Measurements from ENCODE around the gene APELA. TPM values are rescaled to one million over a fixed set of nuclear protein-coding genes. Genes with fewer than 3 reads are reported as not detected.
"Not testable (repeated sequence)": the region's sequence is repeated elsewhere in the genome, so short reads cannot be mapped to it uniquely, and the experiment has no call there.

APELA gene
- total RNA-seq, 1 experiment from 2014 or later = not detected

DNA sequence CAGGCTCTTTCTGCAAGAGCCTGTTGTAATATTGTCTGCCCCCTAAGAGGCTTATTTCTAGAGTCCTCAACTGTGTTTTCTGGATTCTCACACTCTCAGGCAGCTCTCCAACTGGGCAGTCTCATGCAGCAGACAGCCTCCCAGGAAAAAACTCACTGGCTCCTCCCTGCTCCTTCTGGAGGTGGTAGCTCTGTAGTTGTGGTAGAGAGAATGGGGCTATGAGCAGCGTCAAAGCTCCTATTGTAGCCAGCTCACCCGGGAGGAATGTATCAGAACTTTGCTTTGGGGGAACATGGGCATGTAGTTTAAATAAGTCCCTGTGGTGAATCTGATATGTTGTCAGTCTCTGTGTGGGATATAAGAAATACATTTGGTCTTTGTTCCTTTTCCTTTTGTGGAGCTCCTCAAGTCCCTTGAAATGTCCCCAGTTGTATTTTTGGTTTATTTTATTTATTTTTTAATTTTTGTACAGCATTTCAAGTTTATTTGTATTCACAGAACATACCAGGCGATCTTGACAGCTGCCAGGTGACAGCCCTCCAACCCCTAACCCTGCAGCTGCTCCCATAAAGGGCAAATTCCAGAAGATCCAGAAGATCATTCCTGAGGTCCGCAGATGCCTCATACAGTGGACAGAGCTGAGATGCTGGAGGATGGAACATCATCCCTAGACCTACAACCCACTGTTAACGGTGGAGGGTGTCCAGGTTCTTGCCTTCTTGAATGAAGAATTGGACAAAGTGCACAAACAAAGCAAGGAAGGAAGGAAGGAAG lies 54.8 kb downstream of the APELA start:
- no TSS peak for BruUV-seq (replicated peaks)
- CTCF ChIA-PET = no interaction called here
- Mint-ChIP-seq H3K4me3 (ENCODE audit: low read depth, unreplicated experiment) (no peak overlapping the region), H3K27ac (ENCODE audit: unreplicated experiment) (no peak overlapping the region), H3K36me3 (ENCODE audit: insufficient read depth, unreplicated experiment) (no peaks in the 10 kb centered on the region), H3K27me3 (ENCODE audit: unreplicated experiment) (no peaks in the 10 kb centered on the region), H3K9me3 (ENCODE audit: low read depth, unreplicated experiment) (no peaks in the 10 kb centered on the region), H3K4me1 (ENCODE audit: low read depth, unreplicated experiment) (no peaks in the 10 kb centered on the region)
- intact Hi-C loops (cut with micrococcal nuclease; ENCODE audit: unreplicated experiment) = loop anchor here (10.0 kb wide), 1 partner anchor 157 kb away; no protein-coding TSS in a partner anchor
- DNase-seq = no peak
- TF ChIP-seq CTCF (IDR thresholded peaks at IDR 0.05; ENCODE audit: unreplicated experiment) = no peak

- no peak for DNase-seq
- Mint-ChIP-seq H3K36me3 (ENCODE audit: insufficient read depth, unreplicated experiment) (no peaks in the 10 kb centered on the region), H3K27ac (ENCODE audit: unreplicated experiment) (no peak overlapping the region), H3K27me3 (ENCODE audit: unreplicated experiment) (no peaks in the 10 kb centered on the region), H3K4me3 (ENCODE audit: low read depth, unreplicated experiment) (no peak overlapping the region), H3K9me3 (ENCODE audit: low read depth, unreplicated experiment) (no peaks in the 10 kb centered on the region), H3K4me1 (ENCODE audit: low read depth, unreplicated experiment) (no peaks in the 10 kb centered on the region)
- intact Hi-C loops (cut with micrococcal nuclease; ENCODE audit: unreplicated experiment) = loop anchor here (10.0 kb wide), 1 partner anchor 158 kb away; no protein-coding TSS in a partner anchor
- CTCF ChIA-PET = no interaction called here
- no TSS peak for BruUV-seq (replicated peaks)
- TF ChIP-seq CTCF (IDR thresholded peaks at IDR 0.05; ENCODE audit: unreplicated experiment) = no peak
These were observed 56.3 kb downstream of the APELA start for GRCh38 chr4:164933244-164933643.

- CTCF ChIA-PET = interaction anchor here (0.9 kb wide), 1 partner anchor 12 kb away, joined by 3 read pairs; no protein-coding TSS in a partner anchor
- BruUV-seq (replicated peaks) = no TSS peak
- H3K27ac Mint-ChIP-seq (ENCODE audit: unreplicated experiment) = no peak overlapping the region
These were observed 58.4 kb downstream of the APELA start for GRCh38 chr4:164935363-164935762.

GRCh38 chr4:164935865-164936606 lies 59.1 kb downstream of the APELA start:
- not testable (repeated sequence) for H3K27ac Mint-ChIP-seq (ENCODE audit: unreplicated experiment); H3K27me3 Mint-ChIP-seq (ENCODE audit: unreplicated experiment); H3K36me3 Mint-ChIP-seq (ENCODE audit: insufficient read depth, unreplicated experiment); H3K9me3 Mint-ChIP-seq (ENCODE audit: low read depth, unreplicated experiment); BruUV-seq (replicated peaks); DNase-seq; H3K4me1 Mint-ChIP-seq (ENCODE audit: low read depth, unreplicated experiment); H3K4me3 Mint-ChIP-seq (ENCODE audit: low read depth, unreplicated experiment)
- intact Hi-C loops (cut with micrococcal nuclease; ENCODE audit: unreplicated experiment) = loop anchor here (10.0 kb wide), 1 partner anchor 161 kb away; no protein-coding TSS in a partner anchor
- CTCF ChIA-PET = interaction anchor here (0.9 kb wide), 1 partner anchor 11 kb away, joined by 3 read pairs; no protein-coding TSS in a partner anchor

More at GRCh38 chr4:164935363-164935762, 58.4 kb downstream of the APELA start:
- DNase-seq = peak; percentile 4
- no peaks in the 10 kb centered on the region for H3K4me1 Mint-ChIP-seq (ENCODE audit: low read depth, unreplicated experiment)
- no peak overlapping the region for H3K4me3 Mint-ChIP-seq (ENCODE audit: low read depth, unreplicated experiment)
- H3K27me3 Mint-ChIP-seq (ENCODE audit: unreplicated experiment) = no peaks in the 10 kb centered on the region
- intact Hi-C loops (cut with micrococcal nuclease; ENCODE audit: unreplicated experiment) = loop anchor here (10.0 kb wide), 1 partner anchor 161 kb away; no protein-coding TSS in a partner anchor
- H3K9me3 Mint-ChIP-seq (ENCODE audit: low read depth, unreplicated experiment) = no peaks in the 10 kb centered on the region
- no peak for TF ChIP-seq CTCF (IDR thresholded peaks at IDR 0.05; ENCODE audit: unreplicated experiment)
- no peaks in the 10 kb centered on the region for H3K36me3 Mint-ChIP-seq (ENCODE audit: insufficient read depth, unreplicated experiment)
